NCI-H82 (cell line): ENCODE measurements around the gene SRPK3.

Source experiments
- DNase-seq: peaks from one replicate; lab custom pipeline; 2025; lab: John Stamatoyannopoulos, UW

Gene SRPK3

DNA sequence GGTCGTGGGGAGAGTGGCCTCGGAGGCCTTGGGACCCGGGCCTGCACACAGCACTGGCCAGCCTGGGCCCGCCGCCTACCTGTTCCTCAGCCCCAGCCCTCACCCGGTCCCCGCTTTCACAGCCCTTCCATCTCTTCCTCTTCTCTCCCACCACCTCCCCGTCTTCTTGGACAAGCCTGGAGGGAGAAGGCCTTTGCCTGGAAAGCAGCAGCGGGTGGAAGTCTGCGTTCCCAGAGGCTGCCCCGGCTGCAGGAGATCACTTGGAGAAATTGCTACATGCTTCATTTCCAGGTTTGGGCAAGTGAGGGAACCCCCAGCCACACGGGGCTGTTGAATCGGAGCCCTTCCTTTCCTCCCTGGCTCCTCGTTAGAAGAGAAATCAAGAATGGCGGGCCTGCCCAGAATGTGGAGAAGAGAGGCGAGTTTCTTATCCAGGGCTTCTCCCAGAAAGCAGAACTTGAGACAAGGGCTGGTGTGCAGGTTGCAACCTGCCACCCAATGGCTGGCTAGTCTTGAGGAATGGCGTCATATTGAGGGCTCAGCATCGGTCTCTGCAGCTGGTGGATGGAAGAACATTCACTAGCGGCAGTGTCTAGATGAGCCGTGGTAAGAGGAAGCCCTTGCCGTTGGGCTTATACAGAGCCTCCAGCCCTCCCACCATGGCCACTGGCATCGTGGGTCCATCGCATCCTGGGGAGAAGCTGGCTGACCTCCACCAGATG, 50.7 kb downstream of the SRPK3 start:
- no peak for DNase-seq

DNA sequence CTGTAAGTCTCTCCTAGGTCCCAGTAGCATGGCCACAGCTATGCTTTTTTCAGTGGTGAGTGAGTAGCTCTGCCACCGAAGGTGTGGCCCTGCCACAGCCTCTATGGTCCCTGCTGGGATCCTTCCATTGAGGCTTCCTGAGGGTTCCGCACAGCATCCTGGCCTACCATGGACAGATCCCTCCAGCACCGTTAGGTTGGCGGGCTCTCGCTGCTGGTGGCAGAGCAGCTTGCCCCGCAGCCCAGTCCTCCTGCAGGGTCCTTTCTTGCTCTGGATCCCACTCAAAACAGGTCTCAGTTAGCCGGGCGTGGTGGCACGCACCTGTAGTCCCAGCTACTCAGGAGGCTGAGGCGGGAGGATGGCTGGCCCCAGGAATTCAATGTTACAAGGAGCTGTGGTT, 51.9 kb downstream of the SRPK3 start:
- DNase-seq = no peak
